C4-2B (cell line): ENCODE data around the gene ADGRV1.

Source experiments
- CTCF ChIP-seq: fragments of 450-650 bp; conservative IDR thresholded peaks from 2 replicates; pipeline ENCODE4 v1.5.1; 2017; ENCODE audit warnings: mild to moderate bottlenecking
- ZFX ChIP-seq: fragments of 450-650 bp; IDR thresholded peaks from 2 replicates; pipeline ENCODE4 v1.6.1; 2017

- no peak for TF ChIP-seq CTCF
- no peak for TF ChIP-seq ZFX
These were observed 10.5 kb upstream of the ADGRV1 start for GRCh38 chr5:90548069-90548593.
